Omental fat pad (tissue), 4 donors: ENCODE measurements around the gene HLCS. TPM values are rescaled to one million over a fixed set of nuclear protein-coding genes. Genes with fewer than 3 reads are reported as not detected.

ENCODE experiments used
- ATAC-seq: fragments of 150-250 bp; one replicate; pipeline ENCODE4 v1.9.1; 2016; ENCODE audit warnings: mild to moderate bottlenecking, moderate library complexity; ENCODE audit not compliant: low FRiP score
- DNase-seq: peaks from one replicate; pipeline ENCODE4 v3.0.0-alpha.2; 2019; ENCODE audit warnings: low spot score
- CTCF ChIP-seq, 3 donors: fragments of 450-650 bp; IDR thresholded peaks; one replicate each; pipeline ENCODE4 v1.5.1; 2016 to 2017; ENCODE audit warnings: antibody characterized with exemption in 3 of 3, mild to moderate bottlenecking in 3 of 3, moderate library complexity in 2 of 3
- total RNA-seq, 4 donors: library from RNA; depleted of rRNA; stranded (reverse); fragments of >200 nt; gene quantifications; one replicate each; pipeline ENCODE4 v1.1.0, GENCODE V29; 2016

HLCS gene
- total RNA-seq, 4 donors from 2014 or later = 14.3 to 19.3 (median 17.6) TPM

- ATAC-seq (no peak), DNase-seq (no peak)
- TF ChIP-seq CTCF (IDR thresholded peaks at IDR 0.05) = no peak
Measured at GRCh38 chr21:36732761-36733160, 233.7 kb downstream of the HLCS start.

- ATAC-seq (no peak), DNase-seq (no peak)
- no peak for TF ChIP-seq CTCF (IDR thresholded peaks at IDR 0.05)
Measured at GRCh38 chr21:36732217-36732616, 234.3 kb downstream of the HLCS start.

- TF ChIP-seq CTCF (IDR thresholded peaks at IDR 0.05) = no peak
- DNase-seq (no peak), ATAC-seq (no peak)
Measured at GRCh38 chr21:36730291-36731281, 235.9 kb downstream of the HLCS start.

GRCh38 chr21:36729310-36729970 lies 237.0 kb downstream of the HLCS start:
- no peak for TF ChIP-seq CTCF (IDR thresholded peaks at IDR 0.05)
- ATAC-seq (no peak), DNase-seq (no peak)

GRCh38 chr21:36728371-36729111 lies 237.9 kb downstream of the HLCS start:
- no peak for ATAC-seq
- no peak for DNase-seq
- no peak for TF ChIP-seq CTCF (IDR thresholded peaks at IDR 0.05)

GRCh38 chr21:36727866-36728265 lies 238.6 kb downstream of the HLCS start:
- TF ChIP-seq CTCF (IDR thresholded peaks at IDR 0.05) = no peak
- ATAC-seq = no peak
- no peak for DNase-seq
